Adrenal gland (tissue), 12 donors: Measurements from ENCODE around the gene SPTB. TPM values are rescaled to one million over a fixed set of nuclear protein-coding genes. Genes with fewer than 3 reads are reported as not detected.

Experiments used
- DNase-seq, 7 donors: peaks; one replicate each; pipeline ENCODE4 v3.0.0-alpha.2; 2019 to 2020
- H3K27ac ChIP-seq, 5 donors: fragments of 200-600 bp; sonication (generic) in 4 of 5; 1 replicate in 3 of 5; 2 replicates in 2 of 5; pipeline versions ENCODE4 v1.5.1 to v1.8.0; 2016 to 2020; ENCODE audit warnings: mild to moderate bottlenecking in 1 of 5
- H3K27me3 ChIP-seq: fragments of 200-600 bp; 2 replicates; pipeline ENCODE4 v1.8.0; 2021
- H3K36me3 ChIP-seq, 2 donors: fragments of 200-600 bp; replicated peaks in 1 of 2; 1 replicate in 1 of 2; 2 replicates in 1 of 2; pipeline versions ENCODE4 v1.5.1 to v1.8.0; 2018 to 2022
- H3K4me1 ChIP-seq, 2 donors: fragments of 200-600 bp; replicated peaks in 1 of 2; 1 replicate in 1 of 2; 2 replicates in 1 of 2; pipeline versions ENCODE4 v1.5.1 to v1.8.0; 2018 to 2021
- H3K4me3 ChIP-seq, 4 donors: fragments of 200-600 bp; sonication (generic) in 3 of 4; one replicate each; pipeline ENCODE4 v1.5.1; 2016 to 2018
- H3K9me3 ChIP-seq, 3 donors: fragments of 200-600 bp; sonication (generic) in 1 of 3; replicated peaks in 1 of 3; 1 replicate in 2 of 3; 2 replicates in 1 of 3; pipeline versions ENCODE4 v1.5.1 to v1.8.0; 2016 to 2021
- POLR2A ChIP-seq, 2 donors: fragments of 450-650 bp; IDR thresholded peaks; one replicate each; pipeline ENCODE4 v1.6.1; 2017; ENCODE audit warnings: antibody characterized with exemption in 2 of 2, mild to moderate bottlenecking in 2 of 2, moderate library complexity in 1 of 2
- WGBS, 4 donors: extraction: QIAGEN DNeasy Blood & Tissue Kit in 2 of 4; methylation state at CpG; one replicate each; pipeline versions ENCODE4 v1.1.5 to v1.1.7; 2013 to 2017; 5-methylcytosine and 5-hydroxymethylcytosine counted together
- intact Hi-C, 2 donors: fragments of 100-400 bp; cut with DNase I; formaldehyde crosslinking; loops; one replicate each; pipeline versions ENCODE4 v1.14.1 to v1.15.0; 2022 to 2023
- polyA plus RNA-seq, 3 donors: library from polyadenylated mRNA; stranded (reverse); fragments of 200-250 nt in 2 of 3; fragments of 350-450 nt in 1 of 3; fragmentation: Illumina TruSeq in 1 of 3; extraction: RNeasy Lipid Tissue Mini Kit (QIAGEN cat#74804) in 1 of 3; gene quantifications; one replicate each; pipeline ENCODE4 v1.2.3, GENCODE V29; 2013 to 2014
- total RNA-seq, 9 donors: library from RNA; depleted of rRNA in 4 of 9; stranded (reverse); fragments of >200 nt in 4 of 9; fragments of 120-200 nt in 1 of 9; fragmentation: NEBNext Ultra II Directional in 1 of 9; extraction: Animal tissue kit (Norgen Biotek cat#: 25700) in 1 of 9; gene quantifications; one replicate each; pipeline versions ENCODE4 v1.1.0 to v1.2.4, GENCODE V29; 2013 to 2023
- TF ChIP-seq, protein P1 (sequence below), 6 experiments: fragments of 450-650 bp in 4 of 6; fragments of 200-600 bp in 2 of 6; sonication (generic) in 1 of 6; IDR thresholded peaks; 1 replicate in 5 of 6; 2 replicates in 1 of 6; pipeline versions ENCODE4 v1.5.1 to v1.8.0; 2016 to 2021; ENCODE audit warnings: antibody characterized with exemption in 6 of 6, mild to moderate bottlenecking in 2 of 6, moderate library complexity in 1 of 6
- donor health status: healthy with polysubstance abuse.
- donor health status: Bipolar disorder and iron deficiency.
- donor health status: DM: yes; HTN: yes; CAD: no.
- donor health status: DM: no; HTN: no; CAD: no.
- donor health status: DM: no; HTN: no; CAD: no.
- donor health status: DM: yes; HTN: yes; CAD: no.

Gene SPTB
- total and polyA plus RNA-seq, 12 donors, result 0.18 to 14.5 (median 1.2) TPM

DNA sequence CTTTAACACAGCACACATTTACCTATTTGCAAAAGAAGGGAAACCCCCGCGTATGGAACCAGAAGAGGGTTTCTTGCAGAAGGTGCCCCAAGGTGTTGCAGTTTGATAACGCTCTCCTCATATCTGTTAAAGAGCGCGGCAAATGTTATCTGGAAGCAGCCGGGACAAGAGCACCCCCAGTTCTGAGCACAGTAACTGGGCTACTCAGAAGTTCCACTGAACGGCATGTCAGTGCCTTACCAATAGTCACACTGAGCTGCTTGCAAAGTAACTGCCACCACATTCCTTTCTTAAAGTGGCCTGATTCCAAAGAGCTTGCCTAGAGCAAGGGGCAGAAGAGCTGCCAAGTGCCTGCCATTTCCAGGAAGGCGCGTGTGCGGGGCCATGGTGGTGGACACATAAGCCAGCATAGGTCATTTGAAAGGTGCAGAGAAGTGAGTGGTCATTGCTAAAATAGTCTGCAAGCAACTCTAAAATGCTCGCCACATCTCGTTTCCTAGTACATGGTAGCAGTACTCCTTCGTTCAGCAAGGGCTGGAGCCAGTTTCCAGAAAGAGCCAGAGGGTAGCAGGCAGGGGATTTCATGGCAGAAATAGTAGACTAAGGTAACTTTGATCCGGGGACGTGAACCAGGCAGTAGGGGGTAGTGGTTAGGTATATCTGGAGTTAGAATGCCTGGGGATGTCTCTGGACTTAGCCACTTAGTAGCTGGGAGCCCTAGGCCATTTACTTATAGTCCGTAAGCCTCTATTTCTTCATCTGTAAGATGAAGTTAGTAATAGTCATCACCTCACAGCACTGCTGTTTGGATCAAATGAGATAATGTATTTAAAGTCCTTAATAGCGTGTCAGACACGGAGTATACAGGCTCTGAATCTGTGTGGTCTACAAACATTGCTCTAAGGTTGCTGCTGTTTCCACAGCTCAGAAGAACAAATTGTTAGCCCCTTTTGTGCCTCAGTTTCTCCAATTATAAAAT, 37.6 kb downstream of the SPTB start:
- WGBS, 4 donors, result 70 to 79% (median 76%) methylated on average over 18 of the region's 18 CpGs
- TF ChIP-seq, protein P1, sequence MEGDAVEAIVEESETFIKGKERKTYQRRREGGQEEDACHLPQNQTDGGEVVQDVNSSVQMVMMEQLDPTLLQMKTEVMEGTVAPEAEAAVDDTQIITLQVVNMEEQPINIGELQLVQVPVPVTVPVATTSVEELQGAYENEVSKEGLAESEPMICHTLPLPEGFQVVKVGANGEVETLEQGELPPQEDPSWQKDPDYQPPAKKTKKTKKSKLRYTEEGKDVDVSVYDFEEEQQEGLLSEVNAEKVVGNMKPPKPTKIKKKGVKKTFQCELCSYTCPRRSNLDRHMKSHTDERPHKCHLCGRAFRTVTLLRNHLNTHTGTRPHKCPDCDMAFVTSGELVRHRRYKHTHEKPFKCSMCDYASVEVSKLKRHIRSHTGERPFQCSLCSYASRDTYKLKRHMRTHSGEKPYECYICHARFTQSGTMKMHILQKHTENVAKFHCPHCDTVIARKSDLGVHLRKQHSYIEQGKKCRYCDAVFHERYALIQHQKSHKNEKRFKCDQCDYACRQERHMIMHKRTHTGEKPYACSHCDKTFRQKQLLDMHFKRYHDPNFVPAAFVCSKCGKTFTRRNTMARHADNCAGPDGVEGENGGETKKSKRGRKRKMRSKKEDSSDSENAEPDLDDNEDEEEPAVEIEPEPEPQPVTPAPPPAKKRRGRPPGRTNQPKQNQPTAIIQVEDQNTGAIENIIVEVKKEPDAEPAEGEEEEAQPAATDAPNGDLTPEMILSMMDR (IDR thresholded peaks at IDR 0.05), result no peak
- TF ChIP-seq POLR2A (IDR thresholded peaks at IDR 0.05), result no peak
- H3K27me3 ChIP-seq, result peaks cover 6% of the 10 kb centered on the region
- intact Hi-C loops, result no loop called here
- no peak overlapping the region for H3K4me3 ChIP-seq
- no peaks in the 10 kb centered on the region for H3K9me3 ChIP-seq
- H3K36me3 ChIP-seq, result no peaks in the 10 kb centered on the region
- no peak overlapping the region for H3K27ac ChIP-seq
- no peaks in the 10 kb centered on the region for H3K4me1 ChIP-seq
- no peak for DNase-seq

DNA sequence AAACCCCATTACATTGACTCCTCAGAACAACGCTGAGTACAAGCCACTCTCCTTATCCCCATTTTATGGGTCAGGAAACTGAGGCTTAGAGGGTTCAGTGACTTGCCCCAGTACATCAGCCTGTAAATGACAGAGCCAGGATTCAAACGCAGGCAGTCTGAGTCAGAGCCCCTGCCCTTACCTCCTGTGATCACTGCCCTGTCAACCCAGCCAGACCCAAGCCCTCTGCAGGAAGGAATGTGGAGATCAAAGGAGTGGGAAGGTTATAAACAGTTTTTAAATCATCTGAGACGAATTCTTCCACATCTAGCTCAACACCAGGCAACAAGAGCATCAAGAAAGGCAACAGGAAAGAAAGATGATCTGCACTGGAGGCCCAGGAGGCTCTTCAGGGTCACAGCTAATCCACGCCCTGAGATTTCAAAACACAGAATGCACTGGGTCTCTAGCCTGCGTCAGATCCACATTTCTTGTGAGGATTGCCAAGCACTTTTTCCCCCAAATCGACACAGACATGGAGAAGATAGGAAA, 38.5 kb downstream of the SPTB start:
- peak in 4 of 7 donors; percentile 19 to 32 (median 22) for DNase-seq
- H3K27ac ChIP-seq, result no peak overlapping the region
- no peak overlapping the region for H3K4me3 ChIP-seq
- TF ChIP-seq, protein P1 (IDR thresholded peaks at IDR 0.05), result peak in 3 of 6 experiments; percentile 14 to 43 (median 25)
- TF ChIP-seq POLR2A (IDR thresholded peaks at IDR 0.05), result no peak
- H3K9me3 ChIP-seq, result no peaks in the 10 kb centered on the region
- H3K36me3 ChIP-seq, result no peaks in the 10 kb centered on the region
- 33 to 40% (median 36%) methylated on average over 6 of the region's 6 CpGs for WGBS, 4 donors
- no peaks in the 10 kb centered on the region for H3K4me1 ChIP-seq
- peaks cover 6% of the 10 kb centered on the region for H3K27me3 ChIP-seq
- intact Hi-C loops, result no loop called here

DNA sequence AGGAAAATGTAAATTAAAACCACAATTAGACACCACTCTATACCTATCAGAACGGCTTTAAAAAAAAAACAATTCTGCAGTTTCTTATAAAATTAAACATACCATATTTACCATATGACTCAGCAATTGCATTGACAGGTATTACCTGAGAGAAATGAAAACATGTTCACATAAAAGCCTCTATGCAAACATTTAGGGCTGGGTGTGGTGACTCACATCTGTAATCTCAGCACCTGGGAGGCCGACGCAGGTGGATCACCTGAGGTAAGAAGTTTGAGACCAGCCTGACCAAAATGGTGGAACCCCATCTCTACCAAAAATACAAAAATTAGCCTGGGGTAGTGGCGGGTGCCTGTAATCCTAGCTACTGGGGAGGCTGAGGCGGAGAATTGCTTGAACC, 41.1 kb downstream of the SPTB start:
- DNase-seq, result no peak
- H3K27ac ChIP-seq, result no peak overlapping the region
- no peaks in the 10 kb centered on the region for H3K4me1 ChIP-seq
- H3K27me3 ChIP-seq, result peaks cover 6% of the 10 kb centered on the region
- intact Hi-C loops, result no loop called here
- TF ChIP-seq POLR2A (IDR thresholded peaks at IDR 0.05), result no peak
- TF ChIP-seq, protein P1 (IDR thresholded peaks at IDR 0.05), result no peak
- 85 to 93% (median 91%) methylated on average over 5 of the region's 5 CpGs for WGBS, 4 donors
- H3K36me3 ChIP-seq, result no peaks in the 10 kb centered on the region
- no peak overlapping the region for H3K4me3 ChIP-seq
- no peaks in the 10 kb centered on the region for H3K9me3 ChIP-seq

DNA sequence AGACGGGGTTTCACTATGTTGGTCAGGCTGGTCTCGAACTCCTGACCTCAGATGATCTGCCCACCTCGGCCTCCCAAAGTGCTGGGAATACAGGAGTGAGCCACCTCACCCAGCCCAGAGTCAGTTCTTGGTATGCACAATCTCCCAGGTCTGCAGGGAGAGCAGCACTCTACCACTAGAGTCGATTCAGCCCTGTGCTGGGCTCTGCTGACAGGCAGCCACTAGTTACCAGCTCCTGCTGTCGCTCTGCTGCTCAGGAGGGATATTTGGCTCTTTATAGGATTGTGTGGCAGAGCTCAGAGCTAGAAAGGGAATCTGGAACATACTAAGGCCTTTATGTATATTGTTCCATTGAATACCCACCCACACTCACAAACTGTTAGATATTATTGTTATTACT, 44.3 kb downstream of the SPTB start:
- H3K4me3 ChIP-seq, result no peak overlapping the region
- TF ChIP-seq, protein P1 (IDR thresholded peaks at IDR 0.05), result no peak
- TF ChIP-seq POLR2A (IDR thresholded peaks at IDR 0.05), result no peak
- no peak for DNase-seq
- intact Hi-C loops, result no loop called here
- no peak overlapping the region for H3K27ac ChIP-seq
- no peaks in the 10 kb centered on the region for H3K36me3 ChIP-seq
- no peaks in the 10 kb centered on the region for H3K27me3 ChIP-seq
- 80 to 86% (median 83%) methylated on average over 4 to 5 of the region's 5 CpGs for WGBS, 4 donors
- no peaks in the 10 kb centered on the region for H3K9me3 ChIP-seq
- H3K4me1 ChIP-seq, result no peaks in the 10 kb centered on the region
